Activated CD4-positive, alpha-beta T cell treated with anti-CD3 and anti-CD28 coated beads for 24 hours (primary cell): ENCODE data around the gene KRT9.
"Not testable (repeated sequence)": the region's sequence is repeated elsewhere in the genome, so short reads cannot be mapped to it uniquely, and the experiment has no call there.

ENCODE experiments used
- DNase-seq, 2 donors: peaks; one replicate each; pipeline ENCODE4 v3.0.0-alpha.2; 2020; ENCODE audit warnings: low read depth in 2 of 2

Gene KRT9

DNA sequence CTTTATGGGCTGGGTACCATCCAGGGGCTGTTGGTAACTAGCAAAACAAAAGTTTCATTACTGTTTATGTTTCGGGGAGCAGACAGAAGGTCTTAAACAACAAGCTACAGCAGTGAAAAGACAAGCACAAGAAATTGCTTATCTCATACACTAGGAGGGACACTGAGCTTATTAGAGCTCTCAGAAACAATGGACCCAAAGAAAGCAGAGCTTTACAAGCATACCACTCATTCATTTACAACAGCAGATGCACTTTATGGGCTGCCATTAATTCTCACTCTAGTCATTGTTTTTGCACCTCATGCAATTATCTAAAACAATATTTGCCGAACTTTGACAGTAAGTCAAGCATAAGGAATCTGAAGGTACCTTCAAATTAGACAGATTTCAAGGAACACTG, 30.7 kb upstream of the KRT9 start:
- DNase-seq = no peak

GRCh38 chr17:41600318-41600717, 28.5 kb upstream of the KRT9 start:
- DNase-seq = no peak

- no peak for DNase-seq
Observed at GRCh38 chr17:41599680-41600079, 27.8 kb upstream of the KRT9 start.

DNA sequence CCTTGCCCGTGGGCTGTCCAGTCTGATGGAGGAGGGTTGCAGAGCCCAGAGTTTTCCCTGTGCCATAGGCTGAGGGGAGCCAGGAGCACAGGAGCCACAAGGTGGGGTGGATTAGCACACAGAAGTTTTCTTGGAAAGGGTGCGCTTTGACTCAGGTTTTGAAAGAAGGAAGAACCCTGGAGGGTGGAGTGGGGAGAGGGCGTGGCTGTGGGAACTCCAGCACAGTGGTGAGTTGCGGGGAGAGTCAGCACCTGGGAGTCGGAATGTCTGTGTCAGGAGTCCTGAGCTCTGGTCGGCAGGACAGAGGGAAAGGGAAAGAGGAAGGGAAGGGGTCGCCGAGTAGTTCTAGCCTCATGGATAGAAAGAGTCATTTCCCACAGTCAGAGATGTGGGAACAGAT, 23.7 kb upstream of the KRT9 start:
- no peak for DNase-seq

GRCh38 chr17:41594363-41594915, 22.6 kb upstream of the KRT9 start:
- DNase-seq = no peak

- no peak for DNase-seq
Observed at GRCh38 chr17:41593306-41593981, 21.6 kb upstream of the KRT9 start.

DNA sequence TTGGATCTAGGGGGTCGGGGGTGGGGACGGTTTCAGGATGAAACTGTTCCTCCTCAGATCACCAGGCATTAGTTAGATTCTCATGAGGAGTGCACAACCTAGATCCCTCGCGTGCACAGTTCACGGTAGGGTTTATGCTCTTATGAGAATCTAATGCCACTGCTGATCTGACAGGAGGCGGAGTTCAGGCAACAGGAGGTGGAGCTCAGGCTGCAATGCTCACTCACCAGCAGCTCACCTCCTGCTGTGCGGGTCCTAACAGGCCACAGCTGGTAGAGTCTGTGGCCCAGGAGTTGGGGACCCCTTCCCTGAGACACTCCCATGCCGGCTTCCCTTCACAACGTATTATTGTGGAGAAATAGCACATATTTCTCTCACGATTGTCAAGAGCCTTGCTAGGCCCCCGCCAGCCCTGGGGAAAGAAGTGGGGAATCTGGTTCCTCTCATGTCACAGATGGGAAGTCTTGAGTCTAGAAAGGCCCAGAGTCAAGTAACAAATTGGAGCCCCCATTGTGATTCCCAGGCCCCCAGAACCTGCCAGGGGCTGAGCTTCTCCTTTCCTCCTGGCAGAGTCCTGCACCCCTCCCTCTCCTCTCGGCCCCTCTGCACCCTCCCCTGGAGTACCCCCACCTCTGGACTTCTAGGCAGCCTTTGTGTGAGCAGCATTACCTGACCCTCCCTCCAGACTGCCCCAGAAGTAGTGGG, 20.9 kb upstream of the KRT9 start:
- no peak for DNase-seq

DNA sequence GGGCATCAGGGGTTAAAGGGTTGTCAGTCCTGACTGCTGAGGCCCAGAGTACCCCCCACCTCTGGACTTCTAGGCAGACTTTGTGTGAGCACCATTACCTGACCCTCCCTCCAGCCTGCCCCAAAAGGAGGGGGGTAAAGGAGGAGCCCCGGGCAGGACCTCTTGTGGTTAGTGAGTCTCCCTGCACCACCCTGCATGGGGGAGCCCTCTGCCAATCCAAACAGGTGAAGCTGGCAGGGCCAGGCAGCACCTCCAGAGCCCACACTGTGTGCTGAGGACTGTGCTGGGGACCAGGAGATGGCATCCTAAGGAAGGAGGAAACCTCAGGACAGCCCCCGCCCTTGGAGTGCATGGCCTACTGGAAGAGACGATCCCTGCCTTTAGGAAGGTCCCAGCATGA, 17.4 kb upstream of the KRT9 start:
- DNase-seq = no peak

GRCh38 chr17:41588126-41588810, 16.4 kb upstream of the KRT9 start:
- DNase-seq = no peak

- DNase-seq = no peak
Observed at GRCh38 chr17:41586863-41587495, 15.1 kb upstream of the KRT9 start, which contains the start of gene KRT14. Gene KRT14, minus strand, starts transcription at chr17:41586895. Its CDS starts 61 bp downstream, at chr17:41586834.

DNA sequence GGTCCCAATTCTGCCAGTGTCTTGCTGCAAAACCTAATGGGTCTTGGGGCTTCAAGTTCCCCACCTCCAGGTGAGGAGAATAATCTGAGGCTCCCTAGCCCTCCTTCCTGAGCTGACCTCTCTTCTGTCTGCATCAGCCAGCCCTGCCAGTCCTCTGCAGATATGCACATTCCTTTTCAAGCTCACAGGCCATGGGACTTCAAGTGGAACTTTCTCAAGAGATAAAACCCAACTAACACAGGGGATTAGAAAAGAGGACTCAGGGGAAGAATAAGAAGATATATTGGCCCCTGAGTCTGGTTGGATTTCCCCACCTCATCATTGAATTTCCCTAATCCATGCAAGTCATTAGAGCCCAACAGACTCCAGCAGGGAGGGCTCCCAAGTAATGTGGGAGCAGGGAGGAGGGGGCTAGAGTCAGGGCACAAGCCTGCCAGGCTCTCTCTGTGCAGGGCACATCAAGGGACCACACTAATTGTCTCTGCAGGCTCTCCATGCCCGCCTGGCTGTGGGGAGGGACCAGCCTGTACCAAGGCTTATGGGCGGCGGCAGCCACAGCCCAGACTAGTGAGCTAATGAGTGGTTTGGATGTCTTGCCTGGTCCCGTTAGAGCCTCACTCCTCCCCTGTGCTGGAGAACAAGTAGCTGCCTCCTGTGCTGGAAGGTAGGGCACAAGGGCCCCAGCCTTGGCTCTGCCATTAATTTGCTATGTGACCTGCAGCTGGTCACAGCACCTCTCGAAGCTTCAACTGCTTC, 13.6 kb upstream of the KRT9 start:
- DNase-seq = no peak

DNA sequence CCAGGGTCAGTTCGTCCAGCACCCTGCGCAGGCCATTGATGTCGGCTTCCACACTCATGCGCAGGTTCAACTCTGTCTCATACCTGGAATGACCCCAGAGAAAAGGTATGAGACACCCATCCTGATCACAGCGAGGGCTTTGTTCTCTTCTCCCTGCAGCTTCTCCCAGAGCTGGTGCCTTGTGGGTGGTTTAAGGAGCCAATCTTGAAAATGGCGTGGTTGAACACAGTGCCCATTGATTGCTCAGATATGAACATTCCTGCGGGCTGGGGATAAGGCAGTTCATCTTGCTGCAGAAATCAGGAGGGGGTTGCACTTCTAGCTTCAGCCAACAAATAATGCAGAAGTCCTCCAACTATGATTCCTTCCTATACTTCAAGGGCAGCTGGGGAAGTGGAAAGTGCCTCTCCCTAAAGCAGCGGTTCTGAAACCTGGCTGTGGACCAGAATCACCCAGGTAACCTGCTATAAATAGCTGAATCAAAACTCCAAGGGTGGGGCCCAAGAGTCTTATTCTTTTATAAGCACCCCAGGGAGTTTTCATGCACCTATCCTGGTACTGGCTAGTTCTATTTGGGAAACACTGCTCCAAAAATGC, 12.6 kb upstream of the KRT9 start:
- not testable (repeated sequence) for DNase-seq

DNA sequence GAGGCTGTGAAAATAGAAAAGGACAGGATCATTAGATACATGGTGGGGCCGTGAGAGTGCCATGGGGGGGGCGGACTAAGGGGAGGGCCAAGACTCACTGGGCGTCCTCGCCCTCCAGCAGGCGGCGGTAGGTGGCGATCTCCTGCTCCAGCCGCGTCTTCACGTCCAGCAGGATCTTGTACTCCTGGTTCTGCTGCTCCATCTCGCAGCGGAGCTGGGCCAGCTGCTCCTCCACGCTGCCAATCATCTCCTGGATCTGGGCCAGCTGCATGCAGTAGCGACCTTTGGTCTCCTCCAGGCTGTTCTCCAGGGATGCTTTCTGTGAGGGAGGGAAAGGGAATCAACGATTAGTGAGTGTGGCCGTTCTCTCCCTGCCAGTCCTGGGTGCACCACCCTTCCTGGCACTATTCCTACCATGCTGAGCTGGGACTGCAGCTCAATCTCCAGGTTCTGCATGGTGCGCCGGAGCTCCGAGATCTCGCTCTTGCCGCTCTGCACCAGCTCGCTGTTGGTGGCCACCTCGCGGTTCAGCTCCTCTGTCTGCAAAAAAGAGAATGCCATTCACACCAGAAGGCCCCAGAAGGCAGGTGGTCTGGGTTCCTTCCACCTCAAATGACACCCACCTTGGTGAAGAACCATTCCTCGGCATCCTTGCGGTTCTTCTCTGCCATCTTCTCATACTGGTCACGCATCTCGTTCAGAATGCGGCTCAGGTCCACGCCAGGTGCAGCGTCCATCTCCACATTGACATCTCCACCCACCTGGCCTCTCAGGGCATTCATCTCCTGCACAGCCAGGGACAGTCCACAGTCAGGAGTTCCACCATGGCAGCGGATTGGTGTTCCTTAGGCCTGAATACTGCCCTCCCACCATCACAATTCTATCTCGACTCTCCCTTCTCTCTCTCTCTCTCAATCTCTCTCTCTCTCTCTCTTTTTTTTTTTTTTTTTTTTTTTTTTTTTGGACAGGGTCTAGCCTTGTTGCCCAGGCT, 11.6 kb upstream of the KRT9 start:
- no peak for DNase-seq

GRCh38 chr17:41582061-41582968, 10.5 kb upstream of the KRT9 start:
- DNase-seq = not testable (repeated sequence)

DNA sequence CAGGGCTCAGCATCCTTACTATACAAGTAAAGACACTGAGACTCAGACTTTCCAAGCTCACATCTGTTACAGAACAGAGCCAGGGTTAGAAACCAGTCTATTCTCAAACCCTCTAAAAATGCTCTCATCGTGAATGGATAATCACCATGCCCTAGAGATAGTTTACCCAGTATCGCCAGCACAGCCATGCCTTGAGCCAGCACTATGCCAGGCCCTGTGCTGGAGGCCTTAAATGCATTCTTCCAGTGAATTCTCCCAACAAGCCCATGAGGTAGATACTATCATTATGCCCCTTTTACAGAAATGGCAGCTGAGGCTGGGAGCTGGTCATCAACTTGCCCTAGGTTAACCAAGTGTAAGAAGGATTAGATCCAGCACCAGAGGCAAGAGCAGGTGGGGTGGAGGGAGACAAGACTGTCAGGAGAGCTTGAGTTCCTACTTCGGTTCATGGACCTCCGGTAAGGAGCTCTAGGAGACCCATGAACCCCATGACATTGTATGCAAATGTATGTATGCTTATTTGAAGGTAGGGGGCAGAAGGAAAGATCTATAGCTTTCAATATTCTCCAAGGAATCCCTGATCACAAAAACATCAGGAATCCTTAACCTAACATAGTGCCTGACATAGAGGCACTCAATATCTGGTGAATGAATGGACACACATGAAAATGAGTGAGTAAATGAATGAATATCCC, 9.7 kb upstream of the KRT9 start:
- no peak for DNase-seq

DNA sequence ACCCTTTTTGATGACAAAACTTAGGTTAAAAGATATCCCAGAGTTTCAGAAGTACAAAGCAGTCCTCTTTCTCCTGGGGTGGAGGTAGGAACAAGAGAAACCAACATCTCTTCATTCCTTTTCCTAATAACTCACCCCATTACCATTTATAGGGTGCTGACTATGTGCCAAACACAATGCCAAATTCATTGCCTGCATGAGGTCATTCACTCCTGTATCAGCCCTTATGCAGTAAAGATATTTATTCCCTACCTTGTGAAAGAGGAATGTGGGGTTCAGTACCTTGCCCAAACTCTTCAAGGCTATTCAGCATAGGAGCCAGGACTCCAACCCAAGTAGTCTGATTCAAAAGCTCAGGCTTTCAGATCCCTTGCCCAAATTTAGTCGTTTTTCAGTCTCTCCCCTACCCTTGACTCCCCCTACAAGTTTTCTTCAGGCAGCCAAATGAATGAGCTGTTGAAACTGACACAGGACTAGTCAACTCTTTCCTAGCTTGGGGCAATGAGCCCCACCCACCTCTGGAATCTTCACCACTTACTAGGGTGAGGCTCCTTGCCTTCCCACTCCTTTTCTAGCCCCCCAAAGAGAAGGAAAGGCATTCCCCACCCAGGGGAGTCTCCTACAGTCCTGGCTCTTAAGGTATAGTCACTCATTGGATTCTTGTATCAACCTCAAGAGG, 9.0 kb upstream of the KRT9 start:
- DNase-seq = no peak

DNA sequence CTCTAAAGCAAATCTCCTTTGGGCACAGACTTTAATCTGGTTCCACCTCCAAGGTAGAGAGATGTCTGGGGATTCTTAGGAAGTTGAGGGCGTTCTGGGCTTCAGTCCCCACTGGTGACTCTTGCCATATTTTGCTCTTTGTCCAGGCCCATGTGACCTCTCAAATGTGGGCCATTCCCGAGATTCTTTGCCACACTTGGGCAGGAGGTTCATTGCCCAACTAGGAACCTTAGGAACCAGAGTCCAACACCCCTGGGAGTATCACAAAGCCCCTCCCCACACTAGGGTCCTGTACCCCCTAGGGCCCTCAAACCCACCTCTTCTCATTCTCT, 8.4 kb upstream of the KRT9 start:
- no peak for DNase-seq
